GM21619 (cell line): ENCODE results near the gene RRAS2.

ENCODE experiments used
- ATAC-seq: cut with Tn5 transposase; IDR thresholded peaks from one replicate; pipeline ENCODE4 v1.9.1; 2021; ENCODE audit not compliant: unreplicated experiment

The RRAS2 gene

GRCh38 chr11:14230407-14230806 lies 128.6 kb downstream of the RRAS2 start:
- ATAC-seq: no peak

GRCh38 chr11:14229472-14229871 lies 129.5 kb downstream of the RRAS2 start:
- no peak for ATAC-seq

- ATAC-seq: no peak
Observed at GRCh38 chr11:14228356-14228755, 130.6 kb downstream of the RRAS2 start.
